HG02610 (cell line): ENCODE data around the gene CHURC1.

Experiments
- ATAC-seq: cut with Tn5 transposase; IDR thresholded peaks from one replicate; pipeline ENCODE4 v1.9.1; 2021; ENCODE audit warnings: mild to moderate bottlenecking, moderate library complexity; ENCODE audit not compliant: unreplicated experiment

The CHURC1 gene

GRCh38 chr14:64983439-64984310 is 69.4 kb downstream of the CHURC1 start:
- ATAC-seq: no peak
